Spleen (tissue), 7 donors: Measurements from ENCODE around the gene MMRN2.
"Not testable (repeated sequence)": the region's sequence is repeated elsewhere in the genome, so short reads cannot be mapped to it uniquely, and the experiment has no call there.

Experiments used
- POLR2A ChIP-seq, 3 donors: fragments of 450-650 bp; IDR thresholded peaks; one replicate each; pipeline ENCODE4 v1.5.1; 2017; ENCODE audit warnings: antibody characterized with exemption in 3 of 3, mild to moderate bottlenecking in 1 of 3
- POLR2AphosphoS5 ChIP-seq, 3 donors: sonication (generic); formaldehyde crosslinking; IDR thresholded peaks; one replicate each; pipeline ENCODE4 v1.5.1; 2017; ENCODE audit warnings: antibody characterized with exemption in 3 of 3
- TF ChIP-seq, protein P1 (sequence below), 11 experiments: fragments of 200-600 bp in 7 of 11; fragments of 450-650 bp in 4 of 11; sonication (generic) in 4 of 11; IDR thresholded peaks in 8 of 11; conservative IDR thresholded peaks in 3 of 11; 1 replicate in 7 of 11; 2 replicates in 4 of 11; pipeline versions ENCODE4 v1.4.0 to v1.8.0; 2016 to 2021; ENCODE audit warnings: antibody characterized with exemption in 11 of 11, inconsistent platforms in 4 of 11, mild to moderate bottlenecking in 1 of 11
- donor health status: DM: no; HTN: no; CAD: no; lungs with moderate emphysema.
- donor health status: DM: no; HTN: no; CAD: no.
- donor health status: DM: no; HTN: no; CAD: no.

DNA sequence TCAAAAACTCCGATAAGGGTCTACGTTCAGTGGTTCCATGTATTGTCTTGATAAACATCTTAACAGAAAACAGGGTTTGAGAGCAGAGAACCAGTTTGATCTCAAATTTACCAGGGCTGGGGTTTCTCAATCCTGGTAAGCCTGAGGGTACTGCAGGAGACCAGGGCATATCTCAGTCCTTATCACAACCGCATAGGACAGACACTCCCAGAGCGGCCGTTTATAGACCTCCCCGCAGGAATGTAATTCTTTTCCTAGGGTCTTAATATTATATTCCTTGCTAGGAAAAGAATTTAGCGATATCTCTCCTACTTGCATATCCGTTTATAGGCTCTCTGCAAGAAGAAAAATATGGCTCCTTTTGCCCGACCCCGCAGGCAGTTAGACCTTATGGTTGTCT lies 4.7 kb downstream of the MMRN2 start:
- not testable (repeated sequence) for TF ChIP-seq POLR2A, POLR2AphosphoS5 (IDR thresholded peaks at IDR 0.05)
- TF ChIP-seq, protein P1, sequence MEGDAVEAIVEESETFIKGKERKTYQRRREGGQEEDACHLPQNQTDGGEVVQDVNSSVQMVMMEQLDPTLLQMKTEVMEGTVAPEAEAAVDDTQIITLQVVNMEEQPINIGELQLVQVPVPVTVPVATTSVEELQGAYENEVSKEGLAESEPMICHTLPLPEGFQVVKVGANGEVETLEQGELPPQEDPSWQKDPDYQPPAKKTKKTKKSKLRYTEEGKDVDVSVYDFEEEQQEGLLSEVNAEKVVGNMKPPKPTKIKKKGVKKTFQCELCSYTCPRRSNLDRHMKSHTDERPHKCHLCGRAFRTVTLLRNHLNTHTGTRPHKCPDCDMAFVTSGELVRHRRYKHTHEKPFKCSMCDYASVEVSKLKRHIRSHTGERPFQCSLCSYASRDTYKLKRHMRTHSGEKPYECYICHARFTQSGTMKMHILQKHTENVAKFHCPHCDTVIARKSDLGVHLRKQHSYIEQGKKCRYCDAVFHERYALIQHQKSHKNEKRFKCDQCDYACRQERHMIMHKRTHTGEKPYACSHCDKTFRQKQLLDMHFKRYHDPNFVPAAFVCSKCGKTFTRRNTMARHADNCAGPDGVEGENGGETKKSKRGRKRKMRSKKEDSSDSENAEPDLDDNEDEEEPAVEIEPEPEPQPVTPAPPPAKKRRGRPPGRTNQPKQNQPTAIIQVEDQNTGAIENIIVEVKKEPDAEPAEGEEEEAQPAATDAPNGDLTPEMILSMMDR (IDR thresholded peaks at IDR 0.05 in 8 of 11, conservative IDR thresholded peaks at IDR 0.05 in 3 of 11) = not testable (repeated sequence)
